GM19239 (cell line): ENCODE results near the gene CPEB1.
"Not testable (repeated sequence)": the region's sequence is repeated elsewhere in the genome, so short reads cannot be mapped to it uniquely, and the experiment has no call there.

ENCODE experiments used
- DNase-seq: peaks from one replicate; pipeline ENCODE4 v3.0.0; 2011; ENCODE audit warnings: low spot score; ENCODE audit not compliant: insufficient read length
- FAIRE-seq: peaks from 2 replicates; lab custom pipeline; 2011; peaks lifted over from hg19 to GRCh38; lab: Jason Lieb, UNC

Gene CPEB1

DNA sequence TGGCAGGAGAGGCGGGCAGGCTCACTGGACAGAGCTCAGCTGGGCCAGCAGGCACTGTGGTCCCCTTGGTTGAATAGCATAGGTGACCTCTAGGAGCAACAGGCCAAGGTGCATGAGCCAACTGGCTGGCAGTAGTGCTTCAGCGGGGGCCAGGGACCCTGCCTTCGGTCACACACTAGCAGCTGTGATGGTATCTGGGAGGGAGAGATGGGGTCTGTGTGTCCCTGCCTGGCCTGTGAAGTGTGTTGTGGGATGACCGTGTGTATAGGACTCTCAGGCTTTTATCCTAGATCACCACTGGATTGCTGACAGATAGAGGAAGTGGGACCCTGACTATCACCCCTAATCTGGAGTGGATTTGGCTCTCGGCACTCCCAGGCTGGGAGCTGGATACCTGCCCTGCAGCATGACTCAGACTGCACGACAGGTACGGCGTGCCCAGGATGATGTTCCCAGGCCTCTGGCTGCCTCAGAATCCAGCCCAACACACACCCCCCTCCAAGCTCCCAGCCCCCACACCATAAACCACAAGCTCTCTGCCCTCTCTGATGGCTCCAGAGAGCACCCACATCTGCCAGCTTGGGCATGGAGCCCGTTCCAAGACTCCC lies 114.7 kb downstream of the CPEB1 start:
- no peak for FAIRE-seq
- DNase-seq = no peak

DNA sequence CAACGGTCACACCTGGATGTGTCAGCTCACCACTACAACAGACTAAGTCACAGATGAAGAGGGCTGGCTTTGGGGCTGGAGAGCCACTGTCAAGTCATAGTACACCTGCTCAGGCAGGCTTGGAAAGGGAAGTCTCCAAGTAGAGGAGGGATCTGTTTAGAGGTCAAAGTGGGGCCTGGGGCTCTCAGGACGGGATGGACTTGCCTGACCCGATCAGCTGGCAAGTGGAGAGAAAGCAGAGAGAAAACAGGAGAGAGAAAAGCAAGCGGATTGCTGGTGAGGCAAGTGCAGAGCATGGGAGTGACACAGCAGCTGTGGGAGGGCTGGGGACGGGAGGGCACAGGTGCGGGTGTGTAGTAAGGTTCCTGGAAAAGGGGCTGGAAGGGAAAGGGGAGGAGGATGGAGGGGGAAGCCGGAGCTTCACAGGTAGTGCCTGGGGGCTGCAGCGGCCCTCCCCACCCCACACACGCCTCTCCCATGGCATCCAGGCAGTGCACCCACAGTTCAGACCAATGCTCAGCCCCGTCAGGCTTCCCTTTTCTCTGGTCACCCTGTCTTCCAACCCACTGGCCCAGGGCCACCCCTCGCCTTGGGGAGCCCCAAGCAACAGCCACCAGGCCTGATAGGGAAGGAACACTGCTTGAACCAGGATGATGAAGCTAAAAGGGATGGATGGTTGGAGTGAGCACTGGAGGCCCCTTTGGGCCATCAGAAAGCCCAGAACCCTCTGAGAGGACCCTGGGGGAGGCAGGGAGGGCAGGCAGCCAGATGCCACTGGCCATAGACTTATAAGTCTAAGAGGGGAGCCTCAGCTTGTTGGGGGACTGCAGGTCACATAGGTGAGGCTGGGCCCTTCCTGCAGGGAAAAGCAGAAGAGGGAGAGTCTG lies 115.4 kb downstream of the CPEB1 start:
- DNase-seq (no peak), FAIRE-seq (no peak)

DNA sequence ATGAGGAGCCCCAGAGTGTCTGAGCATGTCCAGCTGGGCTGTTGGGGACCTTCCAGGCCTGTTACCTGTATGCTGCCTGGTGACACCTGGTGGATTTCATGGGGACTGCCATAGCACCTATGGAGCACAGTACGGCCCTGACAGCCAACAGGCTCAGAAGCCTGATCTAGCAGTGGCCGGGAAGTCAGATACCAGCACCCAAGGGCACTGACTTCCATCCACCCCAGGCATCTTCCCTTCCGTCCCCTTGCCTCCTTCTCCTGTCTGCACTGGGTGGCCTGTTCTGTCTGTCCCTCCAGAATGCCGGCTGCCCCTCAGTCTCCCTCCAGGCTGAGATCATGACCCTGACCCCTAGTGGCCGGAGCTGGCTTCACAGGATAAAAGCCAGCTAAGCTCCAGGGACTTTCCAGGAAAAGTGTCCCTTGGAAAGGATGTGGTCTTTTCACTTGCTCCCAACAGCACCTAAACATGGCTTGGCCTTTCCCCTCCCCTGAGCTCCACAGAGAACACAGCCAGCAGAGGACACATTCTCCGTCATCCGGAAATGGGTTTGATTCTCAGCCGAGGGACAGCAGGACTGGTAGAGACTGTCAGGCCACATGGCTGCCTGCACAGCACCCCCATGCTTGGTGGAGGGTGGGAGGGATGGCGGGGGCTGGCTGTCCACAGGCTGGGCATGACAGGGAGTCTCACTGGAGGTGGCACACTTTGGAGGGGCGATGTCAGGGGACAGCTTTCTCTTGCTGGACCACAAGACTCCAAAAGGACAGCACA lies 116.4 kb downstream of the CPEB1 start:
- FAIRE-seq (peak; percentile 79), DNase-seq (peak; percentile 51)

DNA sequence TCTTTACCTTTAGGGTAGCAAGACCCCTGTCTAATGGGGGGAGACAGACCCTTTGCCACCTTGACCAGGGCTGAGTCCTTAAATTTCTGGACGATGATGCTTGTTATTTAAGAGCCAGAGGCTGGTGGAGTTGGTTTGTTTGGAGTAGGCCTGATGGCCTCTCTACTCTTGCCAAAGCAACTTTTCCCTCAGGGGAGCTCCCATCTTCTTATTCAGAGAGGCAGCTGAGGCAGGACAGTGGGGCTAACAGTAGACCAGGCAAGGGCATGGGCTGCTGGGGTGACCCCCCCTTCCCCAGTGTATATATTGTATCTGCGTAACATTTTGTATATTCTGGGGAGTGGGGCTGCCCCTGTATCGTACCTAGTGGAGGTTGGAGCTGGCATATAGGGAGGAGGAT lies 117.2 kb downstream of the CPEB1 start:
- FAIRE-seq (no peak), DNase-seq (no peak)

DNA sequence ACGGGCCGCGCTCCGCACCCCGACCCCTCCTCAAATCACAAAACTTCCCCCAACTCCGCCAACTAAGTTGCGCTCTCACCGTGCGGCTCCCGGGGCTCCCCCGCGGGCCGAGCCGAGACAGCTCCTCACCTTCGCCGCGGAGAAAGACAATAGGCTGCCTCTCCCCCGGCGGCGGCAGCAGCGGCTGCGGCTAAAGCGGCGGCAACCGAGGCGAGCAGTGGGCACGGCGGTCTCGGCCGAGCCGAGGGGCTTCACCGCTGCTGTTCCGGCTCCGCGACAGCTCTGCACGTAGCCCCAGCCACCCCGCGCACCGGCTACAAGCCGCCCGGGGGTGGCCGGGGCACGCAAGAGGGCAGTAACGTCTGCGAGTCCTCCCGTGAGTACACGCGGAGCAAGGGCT lies 133.6 kb downstream of the CPEB1 start:
- DNase-seq, FAIRE-seq: not testable (repeated sequence)

DNA sequence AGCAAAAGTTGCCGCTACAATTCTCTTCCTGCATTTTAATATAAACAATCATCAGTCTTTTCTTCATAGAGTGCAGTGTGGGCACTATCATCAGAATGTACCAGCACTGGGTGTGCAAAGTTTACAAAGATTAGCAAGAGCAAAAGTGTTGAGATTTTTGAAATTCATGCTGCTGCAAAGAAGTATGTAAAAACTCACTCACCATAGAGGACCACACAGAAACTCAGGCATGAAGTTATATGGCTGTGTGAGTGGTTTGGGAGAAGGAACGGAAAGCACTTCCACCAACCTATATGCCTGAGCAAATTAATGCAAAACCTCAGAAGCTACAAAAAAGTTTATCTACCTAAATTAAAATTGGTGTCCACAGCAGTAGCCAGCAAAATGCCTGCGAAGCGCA lies 139.5 kb downstream of the CPEB1 start:
- not testable (repeated sequence) for DNase-seq

DNA sequence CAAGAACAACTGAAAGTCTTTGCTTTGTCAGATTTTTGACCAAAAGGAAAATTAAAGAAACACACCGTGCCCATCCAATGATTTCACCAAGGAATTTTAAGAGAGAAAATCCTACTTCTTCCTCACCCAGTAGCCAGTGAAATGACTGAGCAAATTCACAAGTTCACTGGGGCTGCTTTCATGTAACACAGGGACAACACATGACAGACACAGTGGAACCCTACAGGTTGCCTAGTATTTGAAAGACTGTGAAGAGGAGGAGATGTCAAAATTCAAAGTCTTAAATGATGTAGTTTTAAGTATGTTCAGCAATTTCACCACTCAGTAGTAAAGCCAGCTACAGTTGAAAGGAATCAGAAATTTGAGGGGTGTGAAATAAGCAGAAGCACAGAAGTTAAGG lies 140.1 kb downstream of the CPEB1 start:
- not testable (repeated sequence) for DNase-seq, FAIRE-seq

More for the DNA sequence above, 139.5 kb downstream of the CPEB1 start:
- FAIRE-seq = not testable (repeated sequence)

DNA sequence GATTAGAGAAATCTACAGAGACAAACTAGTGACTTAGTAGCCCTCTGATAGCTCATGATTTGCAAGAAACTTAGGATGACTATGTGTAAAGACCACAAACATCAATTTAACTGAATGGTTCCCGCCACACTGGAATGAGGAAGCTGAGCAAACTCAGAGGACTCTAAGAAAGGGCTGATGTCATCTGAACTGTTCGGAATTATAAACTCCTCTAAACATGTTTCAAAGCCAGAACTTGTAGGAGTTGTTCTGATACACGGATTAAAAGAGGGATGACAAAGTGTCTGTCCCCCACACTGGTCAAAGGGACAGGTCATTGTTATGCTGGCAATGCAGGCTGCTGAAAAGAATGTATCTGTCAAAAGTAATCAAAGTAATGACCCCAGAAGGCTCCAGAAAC lies 141.3 kb downstream of the CPEB1 start:
- FAIRE-seq = not testable (repeated sequence)

DNA sequence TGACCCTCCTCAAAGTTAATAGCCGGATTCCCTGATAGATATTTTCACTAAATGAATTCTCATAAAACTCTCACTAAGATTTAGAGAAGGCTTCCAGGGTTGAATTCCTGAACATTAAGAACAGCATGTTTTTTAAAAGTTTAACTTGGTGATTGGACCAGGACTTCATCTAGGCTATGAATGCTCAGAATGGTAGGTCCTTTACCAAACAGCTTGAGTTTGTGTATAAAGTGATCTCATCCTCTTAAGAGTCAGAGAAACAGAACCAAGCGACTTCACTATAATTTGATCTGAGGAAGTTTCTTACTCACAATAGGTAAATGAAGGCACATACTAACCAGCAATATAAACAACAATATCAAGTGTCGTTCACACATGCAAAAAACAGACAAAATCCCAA lies 143.1 kb downstream of the CPEB1 start:
- DNase-seq, FAIRE-seq: not testable (repeated sequence)

More for the DNA sequence above, 141.3 kb downstream of the CPEB1 start:
- DNase-seq = not testable (repeated sequence)

DNA sequence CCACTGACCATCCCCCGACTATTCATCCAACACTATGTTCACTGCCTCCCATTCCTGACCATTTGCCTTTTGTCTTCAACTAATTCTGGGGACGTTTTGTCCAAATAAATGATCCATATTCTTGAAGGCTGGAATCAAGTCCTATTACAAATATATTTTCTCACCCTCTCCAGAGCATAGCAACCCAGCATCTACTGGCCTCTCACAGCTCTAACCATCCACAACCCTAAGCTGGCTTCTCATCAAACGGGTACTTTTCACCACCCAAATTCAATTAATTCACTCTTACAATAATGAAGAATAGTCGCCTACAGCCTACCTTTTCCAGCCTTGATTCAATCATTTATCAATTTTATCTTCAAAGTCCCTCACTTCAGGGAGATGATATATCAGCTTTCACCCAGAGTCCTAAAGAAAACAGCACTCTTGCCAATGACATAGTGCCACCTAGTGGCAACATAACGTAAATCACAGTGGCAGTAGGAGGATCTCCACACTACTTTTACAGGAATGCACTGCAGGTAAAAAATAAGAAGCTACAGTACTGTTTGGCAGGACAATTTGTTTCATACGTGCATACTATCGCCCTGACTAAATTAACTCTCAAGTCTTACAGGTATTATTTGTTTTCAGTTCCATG lies 144.3 kb downstream of the CPEB1 start:
- not testable (repeated sequence) for DNase-seq, FAIRE-seq

DNA sequence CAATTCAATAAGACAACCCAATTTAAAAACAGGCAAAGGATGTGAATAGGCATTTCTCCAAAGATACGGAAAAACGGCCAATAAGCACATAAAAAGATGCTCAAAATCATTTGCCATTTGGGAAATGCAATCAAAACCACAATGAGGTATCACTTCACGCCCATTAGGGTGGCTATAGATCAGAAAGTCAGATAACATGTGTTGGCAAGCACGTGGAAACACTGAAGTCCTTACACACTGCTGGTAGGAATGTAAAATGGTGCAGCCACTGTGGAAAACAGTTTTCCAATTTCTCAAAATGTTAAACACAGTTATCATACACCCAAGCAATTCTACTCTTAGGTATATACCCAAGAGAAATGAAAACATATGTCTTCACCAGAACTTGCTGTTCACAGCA lies 146.4 kb downstream of the CPEB1 start:
- DNase-seq, FAIRE-seq: not testable (repeated sequence)

DNA sequence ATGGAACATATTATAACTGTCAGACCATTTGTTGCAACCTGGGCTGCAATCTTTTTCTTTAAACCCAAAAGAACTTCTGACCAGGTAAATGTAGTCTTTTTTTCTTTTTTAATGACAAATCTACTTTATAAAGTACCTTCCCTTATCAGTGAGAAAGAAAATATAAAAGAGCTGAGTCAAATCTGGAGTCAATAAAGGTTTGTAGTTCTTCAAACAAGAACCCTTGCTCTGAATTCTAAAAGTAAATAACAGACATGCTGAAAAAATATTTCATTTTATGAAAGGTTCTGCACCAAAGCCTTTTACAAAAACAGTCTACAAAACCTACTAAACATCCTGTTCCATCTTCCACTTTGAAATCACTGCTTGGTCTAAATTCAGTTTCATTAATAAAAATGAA lies 149.2 kb downstream of the CPEB1 start:
- not testable (repeated sequence) for DNase-seq, FAIRE-seq
